GM12874 (cell line): ENCODE results near the gene RNF220.

Experiments used
- CTCF ChIP-seq: IDR thresholded peaks from 2 replicates; pipeline ENCODE4 v1.5.1; 2011; ENCODE audit warnings: low read depth, mild to moderate bottlenecking, control low read depth, low read length, moderate library complexity; ENCODE audit not compliant: insufficient read depth

Gene RNF220

GRCh38 chr1:44654621-44655187 lies 249.6 kb downstream of the RNF220 start:
- no peak for TF ChIP-seq CTCF

- peak; percentile 92 for TF ChIP-seq CTCF
Measured at GRCh38 chr1:44655609-44656008, 250.6 kb downstream of the RNF220 start.

- no peak for TF ChIP-seq CTCF
Measured at GRCh38 chr1:44659566-44659965, 254.5 kb downstream of the RNF220 start.

GRCh38 chr1:44660176-44660575 lies 255.1 kb downstream of the RNF220 start:
- no peak for TF ChIP-seq CTCF

- no peak for TF ChIP-seq CTCF
Measured at GRCh38 chr1:44661781-44662682, 257.0 kb downstream of the RNF220 start.

- no peak for TF ChIP-seq CTCF
Measured at GRCh38 chr1:44662683-44663030, 257.6 kb downstream of the RNF220 start.

- no peak for TF ChIP-seq CTCF
Measured at GRCh38 chr1:44663417-44663816, 258.4 kb downstream of the RNF220 start.
